Embryonic facial prominence (tissue), 1 donor: Measurements from ENCODE around the gene CD302.
"Not testable (repeated sequence)": the region's sequence is repeated elsewhere in the genome, so short reads cannot be mapped to it uniquely, and the experiment has no call there.

Experiments used
- DNase-seq: peaks from one replicate; pipeline ENCODE4 v3.0.0-alpha.2; 2016; ENCODE audit errors: extremely low spot score

CD302 gene, protein sequence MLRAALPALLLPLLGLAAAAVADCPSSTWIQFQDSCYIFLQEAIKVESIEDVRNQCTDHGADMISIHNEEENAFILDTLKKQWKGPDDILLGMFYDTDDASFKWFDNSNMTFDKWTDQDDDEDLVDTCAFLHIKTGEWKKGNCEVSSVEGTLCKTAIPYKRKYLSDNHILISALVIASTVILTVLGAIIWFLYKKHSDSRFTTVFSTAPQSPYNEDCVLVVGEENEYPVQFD

DNA sequence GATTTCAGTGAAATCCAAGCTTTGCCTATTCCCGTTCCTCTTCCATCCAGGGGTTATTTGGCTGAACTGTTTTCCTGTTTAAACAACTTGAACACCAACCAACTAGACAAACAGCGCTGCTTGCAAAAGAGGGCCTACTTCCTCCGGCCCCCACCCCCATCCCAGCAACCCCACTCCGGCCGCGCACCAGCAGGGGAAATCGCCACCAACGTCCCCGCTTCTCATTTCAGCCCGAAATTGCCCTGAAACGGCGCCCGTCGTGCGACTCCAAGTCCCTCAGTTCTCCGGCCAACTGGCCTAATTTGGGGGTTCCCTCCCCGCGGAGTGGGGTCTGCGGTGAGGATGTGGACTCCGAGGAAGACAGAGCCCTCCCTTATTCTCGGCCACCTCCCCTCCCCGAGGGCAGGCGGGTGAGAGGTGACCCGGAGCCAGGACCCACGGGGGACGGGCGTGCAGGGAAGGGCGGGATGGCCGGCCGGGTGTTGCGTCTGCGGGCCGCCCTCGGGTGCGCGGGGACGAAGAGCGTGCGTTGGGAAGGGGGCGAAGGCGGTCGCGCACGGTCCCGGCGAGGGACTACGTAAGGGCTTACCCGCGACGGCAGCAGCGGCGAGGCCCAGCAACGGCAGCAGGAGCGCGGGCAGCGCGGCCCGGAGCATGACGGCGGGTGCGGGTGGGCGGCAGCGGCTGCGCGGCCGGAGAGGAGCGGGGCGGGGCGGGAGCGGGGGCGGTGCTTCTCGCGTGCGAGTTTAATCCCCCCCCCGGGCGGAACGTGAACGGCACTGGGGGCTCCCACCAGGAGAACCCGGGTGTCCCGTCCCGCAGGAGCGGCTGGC lies at the start of gene CD302:
CD302 (minus strand) TSS at position 666 of the 833 bp plus-strand sequence; CDS start at position 656, 10 bp downstream.
- DNase-seq: no peak

DNA sequence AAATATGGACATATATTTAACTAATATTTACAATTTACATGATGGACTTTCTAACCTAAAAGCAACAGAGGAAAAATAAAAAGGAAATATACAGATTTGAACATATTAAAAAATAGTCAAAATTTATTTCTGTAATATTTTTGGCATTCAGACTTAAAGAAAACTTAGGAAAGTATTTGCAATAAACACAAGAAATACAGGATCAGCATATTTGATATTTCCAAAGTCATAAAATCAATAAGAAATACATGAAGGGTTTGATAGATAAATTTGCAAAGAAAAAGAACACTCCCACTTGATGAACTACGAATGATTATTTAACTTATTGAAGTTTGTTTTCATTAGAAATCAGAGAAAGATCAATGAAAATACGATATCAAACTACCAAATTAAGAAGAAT lies 48.6 kb upstream of the CD302 start:
- DNase-seq: no peak

DNA sequence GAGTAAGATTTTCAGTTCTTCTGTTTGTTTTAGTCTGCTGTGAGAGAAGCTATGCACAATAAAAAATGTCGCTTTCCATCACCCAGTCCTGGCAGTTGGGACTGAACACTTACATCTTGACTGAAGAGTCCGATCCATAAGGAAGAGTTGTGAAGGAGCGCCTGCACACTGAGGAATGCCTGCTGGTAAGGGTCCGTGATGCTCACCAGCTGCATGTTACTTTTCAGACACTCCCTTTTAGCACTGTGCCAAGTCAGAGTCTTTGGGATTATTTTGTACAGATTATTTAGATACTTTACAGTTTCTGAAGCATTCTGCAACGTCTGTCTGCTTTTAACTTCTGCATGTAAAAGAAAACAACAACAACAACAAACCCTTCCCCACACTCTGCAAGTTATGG lies 42.6 kb upstream of the CD302 start:
- no peak for DNase-seq

DNA sequence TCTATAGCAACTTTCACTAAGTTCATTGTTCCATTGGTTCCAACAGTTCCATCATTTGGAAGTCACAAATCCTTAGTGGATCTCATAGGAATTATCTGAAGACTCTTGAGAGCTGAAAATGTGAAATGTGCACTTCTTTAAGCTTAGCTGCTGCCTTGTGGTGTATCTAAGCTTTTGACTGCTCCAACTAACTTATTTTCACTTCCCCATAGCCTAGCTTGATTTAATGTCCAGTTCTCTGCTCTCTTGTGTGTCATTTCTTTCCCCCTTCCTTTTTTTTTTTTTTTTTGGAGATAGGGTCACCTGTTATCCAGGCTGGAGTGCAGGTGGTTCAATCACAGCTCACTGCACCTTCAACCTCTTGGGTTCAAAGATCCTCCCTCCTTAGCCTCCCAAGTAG lies 34.9 kb upstream of the CD302 start:
- DNase-seq: no peak

DNA sequence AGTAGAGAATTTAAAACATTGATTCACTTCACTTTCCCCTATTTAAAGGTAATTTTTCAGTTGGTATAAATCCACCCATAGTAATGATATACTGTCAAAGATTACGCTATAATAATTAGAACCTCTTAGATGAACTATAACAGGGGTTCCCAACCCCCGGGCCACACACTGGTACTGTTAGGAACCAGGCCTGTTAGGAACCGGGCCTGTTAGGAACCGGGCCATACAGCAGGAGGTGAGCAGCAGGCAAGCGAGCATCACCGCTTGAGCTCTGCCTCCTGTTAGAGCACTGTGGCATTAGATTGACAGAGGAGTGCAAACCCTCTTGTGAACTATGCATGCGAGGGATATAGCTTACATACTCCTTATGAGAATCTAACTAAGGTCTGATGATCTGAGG lies 34.0 kb upstream of the CD302 start:
- no peak for DNase-seq

DNA sequence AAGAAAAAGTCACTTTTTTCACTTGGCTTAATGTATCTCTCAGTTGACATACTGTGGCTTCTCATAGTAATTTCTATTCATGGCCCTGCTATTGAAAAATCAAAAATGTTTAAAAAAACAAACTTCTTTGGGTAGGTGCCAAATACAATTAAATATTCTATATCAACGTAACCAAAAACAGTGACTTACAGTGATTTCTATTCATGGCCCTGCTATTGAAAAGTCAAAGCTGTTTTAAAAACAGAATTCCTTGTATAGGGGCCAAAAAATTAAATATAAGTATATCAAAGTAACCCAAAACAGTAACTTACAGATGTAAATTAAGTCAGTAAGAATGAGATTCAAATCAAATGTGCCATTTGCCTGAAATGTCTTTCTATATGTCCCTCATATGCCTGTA lies 31.4 kb upstream of the CD302 start:
- DNase-seq: no peak

DNA sequence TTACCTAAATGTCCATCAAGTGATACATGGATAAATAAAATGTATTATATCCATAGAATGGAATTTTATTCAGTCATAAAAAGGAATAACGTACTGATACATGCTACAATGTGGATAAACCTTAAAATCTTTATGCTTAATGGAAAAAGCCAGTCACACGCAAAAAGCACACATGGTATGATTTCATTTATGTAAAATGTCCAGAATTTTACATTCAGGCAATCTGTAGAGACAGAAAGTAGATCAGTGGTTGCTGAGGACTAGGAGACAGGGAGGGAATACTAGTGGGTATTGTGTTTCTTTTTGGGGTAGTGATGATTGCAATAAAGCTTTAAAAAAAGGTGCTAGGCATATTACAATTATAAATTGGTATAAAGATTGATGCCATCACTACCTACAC lies 30.7 kb upstream of the CD302 start:
- DNase-seq: no peak

DNA sequence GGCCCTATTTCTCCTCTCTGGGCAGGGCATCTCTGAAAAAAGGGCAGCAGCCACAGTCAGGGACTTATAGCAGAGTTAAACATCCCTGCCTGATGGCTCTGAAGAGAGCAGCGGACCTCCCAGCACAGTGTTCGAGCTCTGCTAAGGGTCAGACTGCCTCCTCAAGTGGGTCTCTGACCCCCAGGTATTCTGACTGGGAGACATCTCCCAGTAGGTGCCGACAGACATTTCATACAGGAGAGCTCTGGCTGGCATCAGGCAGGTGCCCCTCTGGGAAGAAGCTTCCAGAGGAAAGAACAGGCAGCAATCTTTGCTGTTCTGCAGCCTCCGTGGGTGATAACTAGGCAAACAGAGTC lies 24.4 kb upstream of the CD302 start:
- not testable (repeated sequence) for DNase-seq

DNA sequence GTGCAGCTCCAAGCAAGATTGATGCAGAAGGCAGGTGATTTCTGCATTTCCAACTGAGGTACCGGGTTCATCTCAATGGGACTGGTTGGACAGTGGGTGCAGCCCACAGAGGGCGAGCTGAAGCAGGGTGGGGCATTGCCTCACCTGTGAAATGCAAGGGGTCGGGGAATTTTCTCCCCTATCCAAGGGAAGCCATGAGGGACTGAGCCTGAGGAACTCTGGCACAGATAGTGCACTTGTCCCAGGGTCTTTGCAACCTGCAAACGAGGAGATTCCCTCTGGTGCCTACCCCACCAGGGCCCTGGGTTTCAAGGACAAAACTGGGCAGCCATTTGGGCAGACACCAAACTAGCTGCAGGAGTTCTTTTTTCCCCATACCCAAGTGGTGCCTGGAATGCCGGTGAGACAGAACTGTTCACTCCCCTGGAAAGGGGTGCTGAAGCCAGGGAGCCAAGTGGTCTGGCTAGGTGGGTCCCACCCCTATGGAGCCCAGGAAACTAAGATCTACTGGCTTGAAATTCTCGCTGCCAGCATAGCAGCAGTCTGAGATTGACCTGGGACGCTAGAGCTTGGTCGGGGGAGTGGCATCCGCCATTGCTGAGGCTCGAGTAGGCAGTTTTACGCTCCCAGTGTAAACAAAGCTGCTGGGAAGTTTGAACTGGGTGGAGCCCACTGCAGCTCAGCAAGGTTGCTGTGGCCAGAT lies 23.9 kb upstream of the CD302 start:
- DNase-seq: not testable (repeated sequence)

DNA sequence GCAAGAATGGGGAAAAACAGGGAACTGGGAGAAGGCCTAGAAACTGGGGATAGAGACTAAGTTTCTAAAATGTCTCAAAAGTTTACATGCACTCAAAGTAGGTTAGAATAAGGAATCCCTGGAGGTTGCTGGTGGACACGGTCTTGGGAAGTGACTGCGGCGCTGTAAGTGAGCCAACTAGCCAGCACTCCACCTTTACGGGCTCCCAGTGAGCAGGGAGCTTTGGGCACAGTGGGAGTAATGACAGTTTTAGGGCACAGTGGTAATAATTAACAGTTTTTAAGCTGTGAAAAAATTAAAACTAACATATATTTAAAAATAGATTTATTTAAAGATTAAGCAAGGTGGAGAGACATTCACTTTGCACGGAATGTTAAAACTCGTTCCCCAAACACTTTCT lies 20.9 kb upstream of the CD302 start:
- no peak for DNase-seq

DNA sequence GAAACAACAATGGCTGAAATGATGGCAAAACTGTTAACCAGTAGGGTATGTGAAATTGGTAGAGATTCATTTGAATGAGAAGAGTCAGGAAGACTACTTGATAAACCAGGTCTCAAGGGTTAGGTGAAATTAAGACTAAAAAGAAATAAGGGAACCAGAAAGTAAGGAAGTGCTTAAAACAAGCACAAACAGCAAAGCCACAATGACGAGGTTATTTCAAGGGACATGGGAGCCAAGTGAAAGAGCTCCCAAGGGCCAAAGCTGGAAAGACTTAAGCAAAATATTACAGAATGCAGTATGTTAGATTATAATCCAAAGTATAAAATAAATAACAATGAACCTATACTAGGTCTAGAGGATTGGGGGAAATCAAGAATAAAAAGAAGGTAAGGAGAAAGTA lies 19.3 kb upstream of the CD302 start:
- DNase-seq: no peak

DNA sequence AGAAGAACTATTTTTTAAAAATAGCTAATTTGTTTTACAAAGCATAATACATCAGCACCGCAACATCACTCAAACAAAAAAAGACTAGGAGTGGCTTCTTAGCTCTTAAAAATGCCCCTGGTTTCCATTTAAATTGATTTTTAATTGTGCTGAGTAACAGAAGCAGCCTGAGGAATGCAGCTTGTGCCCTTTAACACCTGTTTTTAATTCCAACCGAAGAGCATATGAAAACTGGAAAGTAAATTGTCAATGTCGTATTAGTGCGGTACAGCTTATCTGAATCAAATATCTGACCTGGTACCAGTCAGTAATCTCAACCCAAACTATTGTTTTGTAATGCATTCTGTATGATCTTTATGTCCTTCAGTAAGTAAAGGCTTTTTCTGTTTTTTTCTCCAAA lies 13.2 kb upstream of the CD302 start:
- DNase-seq: no peak

DNA sequence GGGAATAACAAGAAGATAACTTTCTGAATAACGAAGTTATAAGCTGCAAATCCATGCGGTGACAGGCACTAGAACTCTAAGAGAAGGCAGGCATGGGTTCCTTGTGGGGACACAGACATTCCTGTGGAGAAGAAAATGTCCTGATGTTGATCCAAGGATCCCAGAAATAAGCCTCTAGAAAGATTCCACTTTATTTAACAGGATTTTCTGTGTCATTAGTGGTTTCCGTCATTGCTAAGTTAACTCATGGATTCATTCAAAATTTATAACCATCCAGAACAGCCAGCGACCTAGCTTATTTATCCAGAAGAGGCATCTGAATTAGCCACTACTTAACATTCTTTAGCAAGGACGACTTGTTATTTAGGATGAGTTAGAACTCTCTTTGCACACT lies 10.0 kb upstream of the CD302 start:
- DNase-seq: no peak

DNA sequence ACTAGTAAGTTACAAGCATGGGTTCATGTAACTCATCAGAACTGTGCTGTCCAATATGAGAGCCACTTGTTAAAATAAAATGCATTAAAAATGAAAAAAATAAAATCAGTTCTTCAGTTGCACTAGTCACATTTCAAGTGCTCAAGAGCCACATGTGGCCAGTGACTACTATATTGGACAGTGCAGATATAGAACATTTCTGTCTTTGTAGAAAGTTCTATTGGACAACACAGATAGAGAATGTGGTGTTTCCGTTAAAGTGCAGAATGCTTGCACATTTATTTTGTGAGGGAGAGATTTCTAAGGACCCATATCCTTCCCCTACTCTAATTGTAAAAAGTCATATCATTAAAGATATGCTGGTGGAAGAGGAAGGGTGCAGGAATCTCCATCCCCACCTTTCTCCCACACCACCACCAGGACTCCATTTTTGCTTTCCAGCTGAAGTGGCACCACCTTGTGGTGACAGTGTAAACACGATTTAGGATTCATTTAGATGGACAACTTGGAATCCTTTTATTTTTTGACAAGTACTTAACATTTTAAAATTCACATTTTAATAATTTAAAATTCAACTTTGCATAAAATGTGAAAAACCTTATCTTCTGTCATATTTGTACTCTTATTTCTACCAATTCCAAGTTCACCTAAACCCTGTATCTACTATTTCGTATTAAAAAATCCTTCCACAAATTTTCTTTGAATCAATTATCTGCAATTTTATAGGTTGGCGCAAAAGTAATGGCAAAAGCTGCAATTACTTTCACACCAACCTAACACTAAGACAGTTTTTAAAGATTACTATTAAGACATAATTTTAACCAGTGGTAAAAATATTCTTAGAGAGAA lies 9.4 kb upstream of the CD302 start:
- no peak for DNase-seq

DNA sequence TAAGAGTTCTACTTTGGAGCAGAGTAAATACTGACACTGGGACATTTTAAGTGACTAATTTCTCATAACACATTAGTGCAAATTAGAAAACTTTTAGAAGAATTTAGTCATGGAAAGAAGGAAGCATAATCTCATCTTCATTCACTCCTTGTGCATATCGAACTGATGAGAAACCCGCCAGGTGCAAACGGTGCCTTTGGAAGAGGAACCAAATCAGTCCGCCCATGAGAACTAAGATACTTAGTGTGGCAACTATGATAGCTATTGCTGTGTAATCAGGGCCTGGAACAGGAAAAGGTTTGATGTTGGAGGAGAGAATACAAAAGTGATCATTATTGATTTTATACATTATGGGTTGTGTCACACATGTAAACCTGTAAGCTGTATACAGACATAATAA lies 6.9 kb upstream of the CD302 start:
- no peak for DNase-seq

DNA sequence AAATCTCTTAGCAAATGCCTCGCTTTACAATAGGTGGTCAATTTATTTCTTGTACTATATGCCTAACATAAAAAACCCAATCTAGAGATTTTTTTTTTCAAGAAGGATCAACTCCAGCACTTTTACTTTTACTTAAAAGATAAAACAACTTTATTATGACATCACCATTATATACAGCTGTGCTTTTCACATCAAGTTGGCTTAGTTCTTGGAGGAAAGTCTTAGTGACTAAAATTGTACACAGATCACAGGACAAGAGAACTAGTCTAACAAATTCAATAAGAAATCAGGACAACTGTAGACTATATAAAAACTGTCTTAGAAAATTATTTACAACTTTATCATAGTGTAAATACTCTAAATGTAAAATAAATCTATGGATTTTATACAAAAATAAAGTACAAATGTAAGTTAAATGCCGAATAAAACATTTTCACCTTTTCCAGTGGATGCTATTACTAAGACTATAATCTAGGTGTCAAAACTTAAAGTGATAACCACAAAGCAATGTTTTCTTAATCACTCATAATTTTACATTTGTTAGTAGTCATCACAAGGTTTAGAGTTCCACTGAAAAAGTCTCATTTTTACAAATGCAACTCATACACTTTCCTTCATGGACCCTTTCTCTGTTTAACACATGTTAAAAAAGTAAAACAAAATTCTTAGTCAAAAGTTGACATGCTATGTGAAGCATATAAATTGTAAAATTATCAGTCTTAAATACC lies 5.4 kb upstream of the CD302 start:
- DNase-seq: no peak

DNA sequence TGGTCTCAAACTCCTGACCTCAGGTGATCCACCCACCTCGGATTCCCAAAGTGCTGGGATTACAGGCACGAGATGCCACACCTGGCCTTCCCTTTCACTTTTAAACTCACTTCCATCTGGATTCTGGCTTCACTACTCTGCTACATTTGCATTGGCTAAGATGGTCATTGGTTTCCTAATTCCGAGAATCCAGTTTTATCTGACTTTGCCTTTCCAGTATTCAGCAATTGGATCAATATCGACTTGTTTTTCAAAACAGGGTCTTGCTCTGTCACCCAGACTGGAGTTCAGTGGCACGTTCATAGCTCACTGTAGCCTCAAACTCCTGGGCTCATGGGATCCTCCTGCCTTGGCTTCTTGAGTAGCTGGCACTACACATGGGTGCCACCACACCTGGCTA lies 4.7 kb upstream of the CD302 start:
- no peak for DNase-seq

DNA sequence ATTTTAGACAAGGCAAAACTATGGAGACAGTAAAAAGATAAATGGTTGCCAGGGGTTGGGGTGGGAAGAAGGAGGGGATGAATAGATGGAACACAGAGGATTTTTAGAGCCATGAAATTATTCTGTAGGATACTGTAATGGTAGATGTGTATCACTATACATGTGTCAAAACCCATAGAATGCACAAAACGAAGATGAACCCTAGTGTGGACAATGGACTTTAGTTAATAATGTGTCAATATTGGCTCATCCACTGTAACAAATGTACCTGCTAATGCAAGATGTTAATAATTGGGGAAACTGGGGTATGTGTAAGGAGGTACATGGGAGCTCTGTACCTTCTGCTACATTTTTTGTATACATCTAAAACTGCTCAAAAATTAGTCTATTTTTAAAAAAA lies 1.8 kb upstream of the CD302 start:
- no peak for DNase-seq

DNA sequence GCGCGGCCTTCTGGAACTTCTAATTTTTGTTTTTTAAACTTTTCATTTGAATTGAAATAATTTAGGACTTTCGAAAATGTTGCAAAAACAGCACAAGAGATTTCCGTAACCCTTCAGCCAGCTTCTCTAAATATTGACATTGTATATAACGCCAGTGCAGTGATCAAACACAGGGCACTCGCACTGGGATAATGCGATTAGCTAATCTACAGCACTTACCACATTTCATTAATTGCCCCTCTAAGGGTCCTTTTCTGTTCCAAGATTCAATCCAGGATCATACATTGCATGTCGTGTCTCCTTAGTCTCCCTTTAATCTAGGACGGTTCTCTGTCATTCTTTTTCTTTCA lies 343 bp upstream of the CD302 start:
- DNase-seq: no peak

DNA sequence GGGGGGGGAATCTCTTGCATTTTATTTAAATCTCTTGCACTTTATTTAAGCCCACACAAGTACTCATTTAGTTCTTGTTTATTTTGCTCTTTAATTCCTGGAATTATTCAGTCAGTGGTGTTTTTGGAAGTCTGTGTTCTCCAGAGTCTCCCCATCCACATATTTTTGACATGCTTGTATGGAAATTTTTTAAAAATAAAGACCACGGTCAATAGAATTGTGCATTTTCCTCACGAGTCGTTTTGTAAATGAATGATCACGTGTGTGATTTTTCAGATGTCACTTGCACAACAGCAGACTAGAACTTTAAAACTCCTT lies 824 bp downstream of the CD302 start:
- no peak for DNase-seq

DNA sequence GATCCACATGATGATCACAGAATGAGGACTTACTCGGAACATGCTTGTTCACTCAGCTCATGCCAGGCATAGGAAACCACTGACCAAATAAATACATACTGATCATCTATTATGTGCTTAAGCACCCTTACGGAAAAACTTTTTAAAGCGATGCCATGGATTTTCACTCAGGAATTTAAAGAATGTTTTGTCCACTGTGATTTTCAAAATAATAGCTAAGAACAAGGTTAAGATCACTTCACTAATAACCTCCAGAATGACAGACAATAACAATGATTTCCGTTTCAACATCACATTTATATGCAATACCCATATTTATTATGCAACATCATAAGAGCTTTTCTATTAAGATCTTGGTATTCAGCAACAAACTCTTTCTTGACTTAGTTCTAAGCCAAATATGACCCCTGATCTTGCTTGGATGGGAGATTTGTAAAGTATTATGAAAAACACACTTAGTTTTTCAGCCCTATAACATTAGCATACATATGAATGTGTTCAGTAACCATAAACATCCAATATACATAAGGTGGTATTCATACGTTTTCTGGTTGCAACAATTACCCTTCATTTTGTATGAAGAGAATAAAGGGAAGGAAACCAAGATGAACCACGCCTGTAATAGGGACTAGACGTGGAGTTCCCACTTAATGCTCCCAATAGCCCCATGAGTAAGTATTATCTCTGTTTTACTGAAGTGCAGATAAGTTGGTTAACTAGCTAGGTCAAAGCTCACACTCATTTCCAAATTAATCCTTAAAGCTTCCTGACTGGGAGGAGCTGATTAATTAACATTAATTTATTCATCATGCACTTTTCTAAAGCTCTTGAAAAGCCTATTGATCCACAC lies 1.9 kb downstream of the CD302 start:
- DNase-seq: no peak
